GM18858 (cell line): ENCODE measurements around the gene DNAJC17.

Source experiments
- ATAC-seq: cut with Tn5 transposase; IDR thresholded peaks from one replicate; pipeline ENCODE4 v1.9.1; 2021; ENCODE audit not compliant: unreplicated experiment

Gene DNAJC17

GRCh38 chr15:40792394-40792793 is 14.9 kb downstream of the DNAJC17 start:
- no peak for ATAC-seq

- no peak for ATAC-seq
These were observed 16.6 kb downstream of the DNAJC17 start for GRCh38 chr15:40790718-40791117.

DNA sequence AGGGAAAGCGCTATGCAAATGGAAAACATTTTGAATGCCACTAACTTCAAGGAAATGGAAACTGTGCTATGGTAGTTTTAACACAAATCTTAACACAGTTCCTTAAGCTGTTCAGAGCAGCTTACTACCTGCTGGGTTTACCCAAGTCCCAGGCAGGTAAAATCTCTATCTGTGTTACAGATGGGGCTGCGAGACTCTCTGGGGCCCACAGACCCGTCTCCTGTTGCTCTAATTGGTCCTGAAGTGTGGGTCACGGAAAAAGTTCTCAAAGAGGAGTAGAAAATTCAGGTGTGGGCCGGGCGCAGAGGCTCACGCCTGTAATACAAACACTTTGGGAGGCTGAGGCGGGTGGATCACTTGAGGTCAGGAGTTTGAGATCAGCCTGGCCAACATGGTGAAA is 17.3 kb downstream of the DNAJC17 start:
- no peak for ATAC-seq

DNA sequence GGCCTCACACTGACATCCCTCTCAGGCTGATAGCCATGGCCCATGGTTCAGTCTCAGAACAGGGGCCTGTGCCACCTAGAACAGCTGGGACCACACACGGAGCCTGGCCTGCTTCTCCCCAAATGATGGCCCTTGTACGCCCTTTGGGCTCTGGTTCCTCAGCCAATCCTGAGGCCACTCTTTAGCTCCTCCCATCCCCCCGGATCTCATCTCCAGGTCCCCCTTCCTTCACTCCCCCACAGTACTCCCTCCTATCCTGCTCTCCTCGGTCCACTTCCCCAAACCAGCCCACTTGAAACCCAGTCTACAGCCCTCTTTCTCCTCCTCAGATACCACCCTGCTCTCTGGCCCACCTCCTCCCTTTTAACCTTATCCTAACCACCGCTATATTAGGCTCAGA is 18.2 kb downstream of the DNAJC17 start:
- ATAC-seq: no peak

GRCh38 chr15:40787991-40788390 is 19.3 kb downstream of the DNAJC17 start:
- no peak for ATAC-seq

GRCh38 chr15:40787344-40787841 is 19.9 kb downstream of the DNAJC17 start:
- ATAC-seq: no peak

- no peak for ATAC-seq
These were observed 21.5 kb downstream of the DNAJC17 start for GRCh38 chr15:40785814-40786213.

DNA sequence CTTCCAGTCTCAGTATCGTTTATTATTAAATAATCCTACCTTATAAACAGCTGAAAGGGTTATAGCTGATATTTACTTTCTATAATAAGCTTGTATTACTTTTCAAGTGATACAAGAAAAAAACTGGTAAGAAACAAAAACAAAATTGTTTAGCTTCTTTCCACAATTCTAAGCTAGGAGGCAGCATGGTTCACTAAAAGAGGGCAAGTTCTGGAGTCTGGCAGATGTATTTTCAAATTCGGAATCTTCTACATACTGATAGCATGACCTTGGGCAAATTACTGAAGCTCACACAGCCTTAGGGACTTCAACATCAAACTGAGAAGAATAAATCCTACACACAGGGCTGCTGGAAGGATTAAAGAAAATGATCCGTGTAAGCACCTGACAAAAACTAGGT is 22.1 kb downstream of the DNAJC17 start:
- ATAC-seq: no peak

GRCh38 chr15:40782609-40783227 is 24.6 kb downstream of the DNAJC17 start:
- ATAC-seq: no peak

- ATAC-seq: no peak
These were observed 30.6 kb downstream of the DNAJC17 start for GRCh38 chr15:40776537-40777141.

DNA sequence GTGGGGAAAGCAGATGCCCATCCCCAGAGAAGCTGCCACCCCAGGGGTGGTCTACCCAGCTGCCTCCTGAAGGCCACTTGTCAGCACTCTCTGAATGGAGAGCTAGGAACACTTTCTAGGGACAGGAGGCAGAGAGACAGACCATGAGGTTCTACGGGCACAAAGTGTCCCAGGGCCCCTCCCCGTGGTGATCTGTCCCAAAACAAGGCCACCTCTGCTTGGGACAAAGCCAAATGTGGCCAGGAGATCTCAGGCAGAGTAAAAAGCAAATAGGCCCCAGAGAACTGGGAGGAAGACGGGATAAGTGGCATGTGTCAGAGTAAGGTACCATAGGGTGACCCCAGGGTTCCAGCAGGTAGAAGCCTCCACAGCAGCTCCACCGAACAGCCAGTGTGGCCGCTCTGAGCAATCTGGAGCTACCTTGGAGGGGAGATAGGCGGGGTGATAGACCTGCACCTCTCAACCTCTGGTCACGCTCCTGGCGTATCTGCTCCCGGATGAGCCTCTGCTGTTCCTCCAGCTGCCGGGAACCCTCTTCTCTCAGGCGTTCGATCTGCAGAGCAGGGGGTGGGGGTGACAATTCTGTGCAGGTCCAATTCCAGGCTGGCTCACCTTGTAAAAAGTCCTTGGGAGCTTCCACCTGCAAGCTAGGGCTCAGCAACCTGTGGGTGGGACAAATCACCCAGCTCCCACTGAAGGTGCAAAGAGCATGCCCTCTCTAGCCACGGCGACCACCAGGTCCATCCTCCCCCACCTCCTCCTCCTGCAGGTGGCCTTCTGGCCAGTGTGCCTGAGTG is 31.3 kb downstream of the DNAJC17 start:
- no peak for ATAC-seq

DNA sequence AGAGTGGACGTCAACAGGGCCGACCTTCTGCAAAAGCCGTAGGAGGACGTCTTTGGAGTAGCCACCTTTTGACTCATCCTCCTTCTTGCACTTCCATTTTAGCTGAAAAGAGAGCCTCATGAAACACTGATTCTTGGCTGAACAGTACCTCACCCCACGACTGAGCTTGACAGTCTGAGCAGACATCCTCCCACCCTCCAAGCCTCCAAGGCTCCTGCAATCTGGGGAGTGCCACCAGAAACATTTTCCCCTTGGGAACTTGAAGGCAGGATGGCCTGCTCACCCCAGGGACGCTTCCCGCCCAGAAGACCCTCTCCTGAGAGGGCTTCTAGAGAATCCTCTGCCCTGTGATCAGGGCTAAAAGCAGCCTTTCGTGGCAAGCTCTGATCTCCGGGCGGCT is 32.3 kb downstream of the DNAJC17 start:
- ATAC-seq: no peak

DNA sequence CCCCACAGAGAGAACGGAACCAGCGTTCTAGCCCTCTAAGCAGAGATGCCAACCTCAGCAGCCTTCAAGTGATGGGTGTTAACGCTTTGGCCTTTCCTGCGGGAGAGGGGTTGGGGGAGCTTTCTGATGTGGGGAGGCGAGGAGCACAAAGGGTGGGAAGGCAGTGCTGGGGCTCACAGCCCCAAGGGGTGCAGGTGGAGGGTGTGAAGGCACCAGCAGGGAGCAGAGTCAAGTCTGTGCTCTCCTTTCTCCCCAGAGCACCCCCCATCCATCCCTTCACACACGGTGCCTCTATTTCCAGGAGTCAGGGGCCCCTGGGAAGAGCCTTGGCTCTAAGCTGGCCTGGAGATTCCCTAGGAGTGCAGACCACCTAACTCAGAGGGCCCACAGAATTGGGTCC is 33.4 kb downstream of the DNAJC17 start:
- ATAC-seq: no peak

- ATAC-seq: no peak
These were observed 33.8 kb downstream of the DNAJC17 start for GRCh38 chr15:40773496-40773895.

DNA sequence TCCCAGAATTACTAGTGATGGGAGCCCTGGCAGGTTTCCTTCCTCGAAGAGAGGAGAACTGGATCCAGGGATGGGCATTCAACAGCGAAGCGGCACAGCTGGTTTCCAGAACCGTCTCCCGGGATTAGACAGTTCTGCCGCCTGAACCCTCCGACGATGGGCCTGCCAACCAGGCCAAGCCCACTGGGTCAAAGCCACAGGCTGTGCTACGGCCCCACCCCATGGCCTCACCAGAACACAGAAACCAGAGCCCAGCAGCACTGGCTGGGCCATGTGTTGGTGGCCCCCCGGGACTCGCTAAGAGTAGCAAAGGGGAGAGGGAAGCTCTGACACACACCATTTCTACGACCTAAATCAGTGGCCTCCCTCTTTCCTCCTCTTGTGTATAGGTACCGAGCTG is 35.3 kb downstream of the DNAJC17 start:
- no peak for ATAC-seq

DNA sequence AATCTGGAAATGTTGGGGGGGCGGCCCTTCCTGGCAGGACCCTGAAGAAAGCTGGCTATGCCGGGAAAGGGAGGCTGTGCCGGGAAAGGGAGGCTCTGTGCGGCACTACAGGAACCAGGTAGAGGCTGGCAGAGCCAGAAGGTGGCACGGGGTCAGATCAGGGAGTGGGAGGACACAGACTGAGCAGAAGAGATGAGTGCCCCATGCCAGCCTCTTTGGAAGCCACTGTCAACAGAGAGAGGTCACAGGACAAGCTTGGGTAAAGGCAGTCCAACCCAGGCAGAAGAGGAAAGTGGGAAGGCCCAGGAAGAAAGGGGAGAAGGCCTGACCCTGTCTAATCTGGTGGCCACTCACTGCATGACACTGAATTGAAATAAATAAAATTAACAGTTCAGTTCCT is 36.0 kb downstream of the DNAJC17 start:
- no peak for ATAC-seq

- ATAC-seq: no peak
These were observed 37.0 kb downstream of the DNAJC17 start for GRCh38 chr15:40770147-40770721.

DNA sequence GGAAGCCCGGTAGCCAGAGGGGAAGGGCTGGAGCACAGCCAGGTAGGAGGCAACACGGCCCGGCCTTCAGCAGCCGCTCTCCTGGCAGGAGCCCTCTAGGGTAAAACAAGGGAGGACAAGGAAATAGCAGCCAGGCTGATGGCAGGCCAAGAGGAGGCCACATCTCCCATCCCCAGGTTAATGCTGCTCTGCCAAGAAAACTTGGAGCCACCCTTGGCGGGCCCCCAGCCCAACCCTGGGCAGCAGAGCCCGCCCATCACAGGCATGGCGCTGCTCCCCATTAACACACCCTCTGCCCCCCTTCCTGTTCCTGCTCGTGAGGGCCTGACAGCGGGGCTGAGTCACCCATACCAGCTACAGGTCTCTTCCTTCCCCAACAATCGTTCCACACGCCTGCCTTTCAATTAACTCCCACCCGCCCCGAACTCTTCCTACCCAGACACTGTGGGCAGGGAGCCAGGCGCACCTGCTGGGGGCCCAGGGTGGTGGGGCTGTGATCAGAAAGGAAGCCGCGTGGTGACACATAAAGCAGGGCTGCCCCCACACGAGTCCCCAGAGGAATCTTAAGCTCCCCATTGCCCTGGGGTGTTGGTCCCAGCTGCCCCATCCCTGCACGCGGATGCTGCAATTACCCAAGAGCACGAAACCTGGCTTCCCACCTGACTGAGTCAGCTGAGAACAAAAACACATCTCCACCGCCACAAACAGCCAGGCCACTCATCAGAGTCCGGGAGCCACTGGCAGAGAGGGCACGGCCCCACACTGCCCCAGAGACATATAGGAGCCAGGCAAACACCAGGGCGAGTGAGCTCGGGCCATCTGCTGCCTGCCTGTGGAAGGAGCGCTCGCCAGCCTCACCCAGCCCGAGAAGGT is 37.8 kb downstream of the DNAJC17 start, which contains the start of gene C15orf62:
C15orf62 (plus strand) TSS at position 707 of the 873 bp plus-strand sequence. CDS start 516 bp downstream, outside the sequence.
- no peak for ATAC-seq

DNA sequence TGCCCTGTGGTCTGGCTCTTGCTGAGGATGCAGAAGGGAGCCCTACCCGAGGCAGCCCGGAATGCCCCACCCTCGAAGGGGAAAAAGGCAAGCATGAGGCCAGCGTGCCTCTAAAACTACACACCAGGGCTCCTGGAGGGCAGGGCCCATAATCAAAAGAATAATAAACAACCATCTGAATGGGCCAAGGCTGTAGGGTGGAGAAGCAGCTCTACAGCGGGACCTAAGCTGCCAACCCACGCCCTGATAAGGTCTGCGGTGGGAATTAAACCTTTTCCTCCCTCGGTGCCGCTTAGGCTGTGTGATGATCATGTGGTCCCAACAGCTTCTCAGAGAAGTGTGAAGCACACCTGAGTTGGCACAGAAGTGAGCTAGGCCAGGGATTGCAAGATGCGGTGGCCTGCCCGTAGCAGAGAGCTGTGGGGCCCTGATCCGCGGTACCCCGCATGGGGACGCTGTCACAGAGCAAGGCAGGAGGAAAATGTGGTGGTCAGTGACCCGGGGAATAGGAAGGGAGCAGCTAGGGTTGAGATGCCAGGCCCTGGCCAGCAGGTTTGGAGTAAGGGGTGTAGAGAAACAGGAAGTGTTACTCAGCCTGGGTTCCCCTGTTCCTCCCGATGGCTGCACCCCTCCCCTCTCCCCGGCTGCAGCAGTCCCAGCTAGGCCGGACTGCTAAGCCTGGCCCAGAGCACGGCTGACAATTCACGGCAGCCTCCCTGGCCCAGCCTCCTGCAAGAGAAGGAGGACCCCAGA is 38.6 kb downstream of the DNAJC17 start:
- ATAC-seq: no peak
